Naive thymus-derived CD4-positive, alpha-beta T cell (primary cell): ENCODE data around the gene ADCY4. TPM values are rescaled to one million over a fixed set of nuclear protein-coding genes. Genes with fewer than 3 reads are reported as not detected.

Source experiments
- ATAC-seq: fragments of 150-1000 bp; cut with Tn5 transposase; 2 replicates; pipeline ENCODE4 v1.10.0; 2021; ENCODE audit warnings: mild to moderate bottlenecking, moderate library complexity
- CTCF ChIA-PET: fragments of 350-600 bp; sonication (Branson Sonifier 250); formaldehyde crosslinking; loops from one replicate; lab custom pipeline; 2021; ENCODE audit warnings: antibody characterized with exemption; lab: Charles Lee
- POLR2A ChIA-PET: fragments of 350-600 bp; sonication (Branson Sonifier 250); formaldehyde crosslinking; loops from one replicate; lab custom pipeline; 2021; ENCODE audit warnings: antibody characterized with exemption, inconsistent platforms; lab: Charles Lee
- DNase-seq, 9 donors: peaks; one replicate each; pipeline versions ENCODE4 v3.0.0 to v3.0.0-alpha.2; 2020 to 2022; ENCODE audit warnings: mixed read lengths in 1 of 9
- H3K27ac ChIP-seq: one replicate; pipeline ENCODE4 v1.7.0; 2013; ENCODE audit warnings: mild to moderate bottlenecking, low read depth, low read length, moderate library complexity
- H3K27me3 ChIP-seq, 2 donors: one replicate each; pipeline ENCODE4 v1.7.0; 2013; ENCODE audit warnings: low read length in 2 of 2, mild to moderate bottlenecking in 2 of 2, moderate library complexity in 2 of 2; ENCODE audit not compliant: control insufficient read depth in 2 of 2, insufficient read depth in 2 of 2
- H3K36me3 ChIP-seq, 3 experiments: 1 replicate in 2 of 3; 2 replicates in 1 of 3; pipeline ENCODE4 v1.7.0; 2013; ENCODE audit warnings: low read length in 3 of 3, mild to moderate bottlenecking in 3 of 3, moderate library complexity in 1 of 3; ENCODE audit not compliant: insufficient read depth in 3 of 3, control insufficient read depth in 2 of 3
- H3K4me1 ChIP-seq, 2 donors: one replicate each; pipeline ENCODE4 v1.7.0; 2013; ENCODE audit warnings: low read length in 2 of 2, mild to moderate bottlenecking in 2 of 2, moderate library complexity in 1 of 2; ENCODE audit not compliant: control insufficient read depth in 2 of 2, insufficient read depth in 2 of 2
- H3K4me3 ChIP-seq: 2 replicates; pipeline ENCODE4 v1.7.0; 2013; ENCODE audit warnings: mild to moderate bottlenecking, low read length
- H3K9me3 ChIP-seq, 3 experiments: 1 replicate in 2 of 3; 2 replicates in 1 of 3; pipeline ENCODE4 v1.7.0; 2013; ENCODE audit warnings: low read length in 3 of 3; ENCODE audit not compliant: control insufficient read depth in 2 of 3
- H3K27ac Mint-ChIP-seq, 9 donors: one replicate each; pipeline ENCODE4 v1.8.0; 2020 to 2022; ENCODE audit warnings: mixed read lengths in 9 of 9, mild to moderate bottlenecking in 8 of 9, moderate library complexity in 5 of 9, inconsistent platforms in 2 of 9
- H3K27me3 Mint-ChIP-seq, 5 donors: one replicate each; pipeline ENCODE4 v1.8.0; 2021 to 2022; ENCODE audit warnings: mixed read lengths in 5 of 5, mild to moderate bottlenecking in 1 of 5
- H3K36me3 Mint-ChIP-seq, 5 donors: one replicate each; pipeline ENCODE4 v1.8.0; 2020 to 2022; ENCODE audit warnings: mixed read lengths in 5 of 5, mild to moderate bottlenecking in 3 of 5, inconsistent platforms in 1 of 5
- H3K4me1 Mint-ChIP-seq, 7 donors: one replicate each; pipeline ENCODE4 v1.8.0; 2020 to 2022; ENCODE audit warnings: mixed read lengths in 7 of 7, mild to moderate bottlenecking in 3 of 7, inconsistent platforms in 1 of 7
- H3K4me3 Mint-ChIP-seq, 10 donors: one replicate each; pipeline ENCODE4 v1.8.0; 2020 to 2022; ENCODE audit warnings: mild to moderate bottlenecking in 10 of 10, mixed read lengths in 10 of 10, moderate library complexity in 6 of 10, inconsistent platforms in 2 of 10
- H3K9me3 Mint-ChIP-seq, 11 donors: one replicate each; pipeline ENCODE4 v1.8.0; 2020 to 2022; ENCODE audit warnings: mixed read lengths in 11 of 11, mild to moderate bottlenecking in 4 of 11, inconsistent platforms in 1 of 11, moderate library complexity in 1 of 11
- intact Hi-C, 2 donors: fragments of 100-400 bp; cut with micrococcal nuclease; formaldehyde crosslinking; loops; one replicate each; pipeline ENCODE4 v1.15.1; 2023
- polyA plus RNA-seq, 2 donors: library from polyadenylated mRNA; unstranded; fragments of 300-500 nt; fragmentation: Illumina TruSeq; gene quantifications; one replicate each; pipeline ENCODE4 v1.2.3, GENCODE V29; 2021
- total RNA-seq, 6 experiments: library from RNA in 5 of 6; stranded (reverse) in 5 of 6; gene quantifications; 1 replicate in 5 of 6; 2 replicates in 1 of 6; pipeline ENCODE4 v1.2.3 and lab custom pipeline; 2021 to 2026

The ADCY4 gene
- total and polyA plus RNA-seq, 7 experiments from 2014 or later, result 0.25 to 10.2 (median 5.6) TPM; not detected in 1

- H3K27ac ChIP-seq, result no peak overlapping the region
Measured at GRCh38 chr14:24325041-24325530, 9.8 kb downstream of the ADCY4 start.

GRCh38 chr14:24324024-24324423 lies 10.8 kb downstream of the ADCY4 start:
- peaks cover 0 to 13% (median 5%) of the 10 kb centered on the region in 5 donors for H3K27me3 Mint-ChIP-seq
- POLR2A ChIA-PET, result interaction anchor here (1.3 kb wide), 1 partner anchor 10 kb away, joined by 5 read pairs; no protein-coding TSS in a partner anchor
- no peak for DNase-seq

More at GRCh38 chr14:24325041-24325530, 9.8 kb downstream of the ADCY4 start:
- H3K9me3 ChIP-seq, result no peaks in the 10 kb centered on the region
- peak overlapping the region in 1 of 9 donors; percentile 65 for H3K27ac Mint-ChIP-seq
- no peaks in the 10 kb centered on the region for H3K27me3 ChIP-seq
- no peak for DNase-seq
- no peak overlapping the region for H3K4me3 ChIP-seq
- peaks cover 7 to 32% (median 14%) of the 10 kb centered on the region in 7 donors for H3K4me1 Mint-ChIP-seq
- no peaks in the 10 kb centered on the region for H3K36me3 ChIP-seq
- intact Hi-C loops, result no loop called here
- H3K4me1 ChIP-seq, result peaks cover 6 to 23% of the 10 kb centered on the region in 2 donors
- POLR2A ChIA-PET, result interaction anchor here (0.5 to 0.8 kb wide), 3 partner anchors 22 to 1501 kb away, joined by 3 to 7 read pairs (median 4); no protein-coding TSS in a partner anchor
- ATAC-seq, result no peak
- H3K9me3 Mint-ChIP-seq, result no peaks in the 10 kb centered on the region
- CTCF ChIA-PET, result interaction anchor here (1.5 kb wide), 1 partner anchor 108 kb away, joined by 3 read pairs; no protein-coding TSS in a partner anchor
- H3K27me3 Mint-ChIP-seq, result peaks cover 0 to 10% (median 4%) of the 10 kb centered on the region in 5 donors
- no peak overlapping the region for H3K4me3 Mint-ChIP-seq
- no peaks in the 10 kb centered on the region for H3K36me3 Mint-ChIP-seq

GRCh38 chr14:24323341-24323740 lies 11.5 kb downstream of the ADCY4 start:
- DNase-seq, result peak in 1 of 9 donors; percentile 3
- Histone ChIP-seq H3K27ac (no peak overlapping the region), H3K9me3 (no peaks in the 10 kb centered on the region), H3K4me1 (peaks cover 6% of the 10 kb centered on the region in 2 donors), H3K27me3 (no peaks in the 10 kb centered on the region), H3K36me3 (no peaks in the 10 kb centered on the region), H3K4me3 (no peak overlapping the region)
- Mint-ChIP-seq H3K27me3 (peaks cover 0 to 13% (median 5%) of the 10 kb centered on the region in 5 donors), H3K27ac (peak overlapping the region in 1 of 9 donors; percentile 11), H3K4me3 (no peak overlapping the region), H3K4me1 (peaks cover 6 to 18% (median 10%) of the 10 kb centered on the region in 7 donors), H3K9me3 (no peaks in the 10 kb centered on the region), H3K36me3 (no peaks in the 10 kb centered on the region)
- POLR2A ChIA-PET, result interaction anchor here (1.3 kb wide), 1 partner anchor 9 kb away, joined by 5 read pairs; no protein-coding TSS in a partner anchor
- no peak for ATAC-seq
- intact Hi-C loops, result no loop called here
- CTCF ChIA-PET, result interaction anchor here (0.6 to 1.9 kb wide), 4 partner anchors 9 to 110 kb away, joined by 3 to 8 read pairs (median 3); partner anchors contain the start of gene CIDEB

More at GRCh38 chr14:24324024-24324423, 10.8 kb downstream of the ADCY4 start:
- no peak for ATAC-seq
- no peak overlapping the region for H3K4me3 Mint-ChIP-seq
- H3K27me3 ChIP-seq, result no peaks in the 10 kb centered on the region
- intact Hi-C loops, result no loop called here
- H3K4me3 ChIP-seq, result no peak overlapping the region
- H3K9me3 ChIP-seq, result no peaks in the 10 kb centered on the region
- no peaks in the 10 kb centered on the region for H3K36me3 ChIP-seq
- CTCF ChIA-PET, result interaction anchor here (1.3 to 1.9 kb wide), 3 partner anchors 10 to 109 kb away, joined by 3 to 8 read pairs (median 3); partner anchors contain the start of gene CIDEB
- H3K36me3 Mint-ChIP-seq, result no peaks in the 10 kb centered on the region
- H3K9me3 Mint-ChIP-seq, result no peaks in the 10 kb centered on the region
- H3K27ac ChIP-seq, result no peak overlapping the region
- peak overlapping the region in 2 of 9 donors; percentile 8 to 65 for H3K27ac Mint-ChIP-seq
- peaks cover 9 to 25% (median 14%) of the 10 kb centered on the region in 7 donors for H3K4me1 Mint-ChIP-seq
- peaks cover 6 to 13% of the 10 kb centered on the region in 2 donors for H3K4me1 ChIP-seq

- intact Hi-C loops, result no loop called here
- no peak for ATAC-seq
- Histone ChIP-seq H3K27ac (no peak overlapping the region), H3K36me3 (no peaks in the 10 kb centered on the region), H3K4me3 (no peak overlapping the region), H3K27me3 (no peaks in the 10 kb centered on the region), H3K9me3 (no peaks in the 10 kb centered on the region), H3K4me1 (peaks cover 6% of the 10 kb centered on the region in 2 donors)
- H3K9me3 Mint-ChIP-seq, result no peaks in the 10 kb centered on the region
- peaks cover 6 to 22% (median 9%) of the 10 kb centered on the region in 7 donors for H3K4me1 Mint-ChIP-seq
- no peak for DNase-seq
- ChIA-PET POLR2A (interaction anchor here (1.1 kb wide), 1 partner anchor 22 kb away, joined by 5 read pairs; the partner anchor contains the start of gene NOP9), CTCF (interaction anchor here (0.6 to 1.9 kb wide), 5 partner anchors 9 to 25 kb away, joined by 3 to 8 read pairs (median 3); partner anchors contain the start of gene CIDEB)
- H3K27me3 Mint-ChIP-seq, result peaks cover 0 to 13% (median 5%) of the 10 kb centered on the region in 5 donors
- H3K27ac Mint-ChIP-seq, result no peak overlapping the region
- peaks cover 0 to 2% (median 0%) of the 10 kb centered on the region in 5 donors for H3K36me3 Mint-ChIP-seq
- no peak overlapping the region for H3K4me3 Mint-ChIP-seq
Measured at GRCh38 chr14:24322672-24323071, 12.2 kb downstream of the ADCY4 start.

- no peak for ATAC-seq
- H3K4me3 ChIP-seq, result no peak overlapping the region
- no peaks in the 10 kb centered on the region for H3K9me3 ChIP-seq
- no peak overlapping the region for H3K27ac Mint-ChIP-seq
- H3K27ac ChIP-seq, result no peak overlapping the region
- ChIA-PET POLR2A (interaction anchor here (1.1 kb wide), 1 partner anchor 21 kb away, joined by 5 read pairs; the partner anchor contains the start of gene NOP9), CTCF (interaction anchor here (0.6 to 1.5 kb wide), 2 partner anchors 24 to 74 kb away, joined by 3 read pairs; no protein-coding TSS in a partner anchor)
- H3K9me3 Mint-ChIP-seq, result no peaks in the 10 kb centered on the region
- H3K4me1 ChIP-seq, result no peaks in the 10 kb centered on the region
- no peaks in the 10 kb centered on the region for H3K36me3 ChIP-seq
- DNase-seq, result no peak
- H3K27me3 ChIP-seq, result no peaks in the 10 kb centered on the region
- intact Hi-C loops, result no loop called here
- peaks cover 0 to 20% (median 8%) of the 10 kb centered on the region in 7 donors for H3K4me1 Mint-ChIP-seq
- no peak overlapping the region for H3K4me3 Mint-ChIP-seq
- H3K36me3 Mint-ChIP-seq, result peaks cover 0 to 8% (median 0%) of the 10 kb centered on the region in 5 donors
- H3K27me3 Mint-ChIP-seq, result peaks cover 0 to 13% (median 0%) of the 10 kb centered on the region in 5 donors
Measured at GRCh38 chr14:24321212-24321975, 13.5 kb downstream of the ADCY4 start.
